ENCODE data around the gene USF2. TPM values are rescaled to one million over a fixed set of nuclear protein-coding genes. Genes with fewer than 3 reads are reported as not detected.

The USF2 gene
- total and polyA plus RNA-seq, 7 experiments from 2014 or later: 6.8 to 256 (median 218) TPM

DNA sequence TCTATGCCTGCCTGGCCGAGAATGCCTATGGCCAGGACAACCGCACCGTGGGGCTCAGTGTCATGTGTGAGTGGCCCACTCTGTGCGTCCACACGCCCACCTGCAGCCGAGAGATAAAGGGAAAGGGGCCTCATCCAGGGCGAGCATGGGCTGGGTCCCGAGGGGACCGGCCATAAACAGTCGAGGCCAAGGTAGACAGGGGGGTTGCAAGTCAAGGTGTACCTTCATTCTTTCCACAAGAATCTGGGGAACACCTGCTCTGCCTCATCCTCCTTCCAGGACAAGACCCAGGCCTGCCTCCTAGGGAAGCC is 31.5 kb downstream of the USF2 start:
- Mint-ChIP-seq H3K36me3 (no peaks in the 10 kb centered on the region), H3K27me3 (no peaks in the 10 kb centered on the region), H3K4me3 (no peak overlapping the region), H3K27ac (no peak overlapping the region), H3K4me1 (peaks cover 0 to 7% (median 0%) of the 10 kb centered on the region in 7 donors), H3K9me3 (no peaks in the 10 kb centered on the region)
- H3K4me3 ChIP-seq (ENCODE audit: low read length): no peak overlapping the region
- no peak overlapping the region for H3K27ac ChIP-seq (ENCODE audit: low read depth, low read length)
- ChIA-PET CTCF (no interaction called here), POLR2A (no interaction called here)
- DNase-seq (no peak), ATAC-seq (no peak)
- H3K36me3 ChIP-seq (ENCODE audit: control insufficient read depth in 2 of 3, insufficient read depth in 3 of 3, low read length in 3 of 3): no peaks in the 10 kb centered on the region
- H3K27me3 ChIP-seq (ENCODE audit: control insufficient read depth in 2 of 2, insufficient read depth in 2 of 2, low read length in 2 of 2): no peaks in the 10 kb centered on the region
- H3K4me1 ChIP-seq (ENCODE audit: control insufficient read depth in 2 of 2, insufficient read depth in 2 of 2, low read length in 2 of 2): peaks cover 0 to 11% of the 10 kb centered on the region in 2 donors
- no peaks in the 10 kb centered on the region for H3K9me3 ChIP-seq (ENCODE audit: control insufficient read depth in 2 of 3, low read length in 3 of 3)
- intact Hi-C loops (cut with micrococcal nuclease): no loop called here

DNA sequence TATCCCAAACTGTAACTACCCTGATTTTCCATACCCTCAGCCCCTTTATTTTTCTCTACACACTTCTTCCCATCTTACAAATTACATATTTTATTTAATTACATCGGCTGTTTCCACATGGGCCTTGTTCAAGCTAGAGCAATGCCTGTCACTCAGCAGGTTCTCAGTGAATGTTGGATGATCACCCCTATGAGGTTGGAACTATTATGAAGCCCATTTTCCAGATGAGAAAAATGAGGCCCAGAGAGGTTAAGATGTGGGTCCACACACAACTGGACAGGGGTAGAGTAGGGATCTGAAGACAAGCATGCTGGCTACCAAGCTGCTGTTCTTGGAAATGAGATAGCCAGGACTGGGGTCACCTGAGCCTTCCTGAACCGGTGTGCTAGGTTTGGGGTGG is 33.2 kb downstream of the USF2 start:
- Histone ChIP-seq H3K4me1 (ENCODE audit: control insufficient read depth in 2 of 2, insufficient read depth in 2 of 2, low read length in 2 of 2) (no peaks in the 10 kb centered on the region), H3K9me3 (ENCODE audit: control insufficient read depth in 2 of 3, low read length in 3 of 3) (no peaks in the 10 kb centered on the region), H3K36me3 (ENCODE audit: control insufficient read depth in 2 of 3, insufficient read depth in 3 of 3, low read length in 3 of 3) (no peaks in the 10 kb centered on the region), H3K4me3 (ENCODE audit: low read length) (no peak overlapping the region), H3K27ac (ENCODE audit: low read depth, low read length) (no peak overlapping the region), H3K27me3 (ENCODE audit: control insufficient read depth in 2 of 2, insufficient read depth in 2 of 2, low read length in 2 of 2) (no peaks in the 10 kb centered on the region)
- Mint-ChIP-seq H3K36me3 (no peaks in the 10 kb centered on the region), H3K4me3 (no peak overlapping the region), H3K4me1 (no peaks in the 10 kb centered on the region), H3K27ac (no peak overlapping the region), H3K9me3 (no peaks in the 10 kb centered on the region), H3K27me3 (no peaks in the 10 kb centered on the region)
- ATAC-seq (no peak), DNase-seq (no peak)
- ChIA-PET POLR2A (interaction anchor here (0.7 kb wide), 1 partner anchor 184 kb away, joined by 3 read pairs; no protein-coding TSS in a partner anchor), CTCF (no interaction called here)
- intact Hi-C loops (cut with micrococcal nuclease): no loop called here

DNA sequence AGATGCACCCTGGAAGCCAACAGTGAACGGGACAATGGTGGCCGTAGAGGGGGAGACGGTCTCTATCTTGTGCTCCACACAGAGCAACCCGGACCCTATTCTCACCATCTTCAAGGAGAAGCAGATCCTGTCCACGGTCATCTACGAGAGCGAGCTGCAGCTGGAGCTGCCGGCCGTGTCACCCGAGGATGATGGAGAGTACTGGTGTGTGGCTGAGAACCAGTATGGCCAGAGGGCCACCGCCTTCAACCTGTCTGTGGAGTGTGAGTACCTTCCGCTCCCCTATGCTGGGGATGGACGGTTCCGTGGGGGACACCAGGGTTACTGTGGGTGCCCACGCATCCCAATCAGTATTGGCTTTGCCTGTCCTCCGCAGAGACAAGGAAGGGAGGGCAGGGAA is 33.7 kb downstream of the USF2 start:
- Mint-ChIP-seq H3K9me3 (no peaks in the 10 kb centered on the region), H3K4me3 (no peak overlapping the region), H3K36me3 (no peaks in the 10 kb centered on the region), H3K27ac (no peak overlapping the region), H3K4me1 (no peaks in the 10 kb centered on the region), H3K27me3 (no peaks in the 10 kb centered on the region)
- H3K27me3 ChIP-seq (ENCODE audit: control insufficient read depth in 2 of 2, insufficient read depth in 2 of 2, low read length in 2 of 2): no peaks in the 10 kb centered on the region
- no peaks in the 10 kb centered on the region for H3K4me1 ChIP-seq (ENCODE audit: control insufficient read depth in 2 of 2, insufficient read depth in 2 of 2, low read length in 2 of 2)
- DNase-seq (no peak), ATAC-seq (no peak)
- no peaks in the 10 kb centered on the region for H3K36me3 ChIP-seq (ENCODE audit: control insufficient read depth in 2 of 3, insufficient read depth in 3 of 3, low read length in 3 of 3)
- H3K4me3 ChIP-seq (ENCODE audit: low read length): no peak overlapping the region
- H3K9me3 ChIP-seq (ENCODE audit: control insufficient read depth in 2 of 3, low read length in 3 of 3): no peaks in the 10 kb centered on the region
- intact Hi-C loops (cut with micrococcal nuclease): no loop called here
- no peak overlapping the region for H3K27ac ChIP-seq (ENCODE audit: low read depth, low read length)
- CTCF ChIA-PET: no interaction called here
- POLR2A ChIA-PET: no interaction called here

DNA sequence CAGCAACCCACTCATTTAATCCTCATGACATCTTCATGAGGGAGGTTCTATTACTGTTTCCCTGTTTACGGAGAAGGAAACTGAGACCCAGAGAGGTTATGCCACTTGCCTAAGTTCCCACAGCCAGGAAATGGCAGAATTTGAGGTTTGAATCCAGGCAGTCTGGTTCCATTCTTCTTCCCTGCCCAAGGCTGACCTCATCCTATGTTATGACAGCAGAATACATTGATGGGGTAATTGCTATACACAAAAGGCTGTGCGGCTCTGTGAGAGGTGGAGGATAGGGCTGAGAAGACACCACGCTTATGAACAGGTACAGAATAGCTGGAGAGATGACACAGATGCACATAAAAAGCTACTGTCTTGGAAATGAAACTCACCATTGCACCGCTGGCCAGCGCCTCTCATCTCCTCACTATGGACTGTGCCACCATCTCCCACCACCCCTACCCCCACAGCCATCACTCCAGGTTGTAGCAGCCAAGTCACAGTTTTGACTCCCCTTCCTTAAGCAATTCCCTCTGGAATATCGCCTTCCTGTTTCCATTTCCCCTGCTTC is 34.7 kb downstream of the USF2 start:
- Mint-ChIP-seq H3K36me3 (no peaks in the 10 kb centered on the region), H3K4me1 (no peaks in the 10 kb centered on the region), H3K27me3 (peaks cover 0 to 4% (median 0%) of the 10 kb centered on the region in 5 donors), H3K4me3 (no peak overlapping the region), H3K27ac (no peak overlapping the region), H3K9me3 (no peaks in the 10 kb centered on the region)
- ChIA-PET POLR2A (no interaction called here), CTCF (no interaction called here)
- DNase-seq (no peak), ATAC-seq (no peak)
- Histone ChIP-seq H3K4me3 (ENCODE audit: low read length) (no peak overlapping the region), H3K4me1 (ENCODE audit: control insufficient read depth in 2 of 2, insufficient read depth in 2 of 2, low read length in 2 of 2) (no peaks in the 10 kb centered on the region), H3K27me3 (ENCODE audit: control insufficient read depth in 2 of 2, insufficient read depth in 2 of 2, low read length in 2 of 2) (no peaks in the 10 kb centered on the region), H3K36me3 (ENCODE audit: control insufficient read depth in 2 of 3, insufficient read depth in 3 of 3, low read length in 3 of 3) (no peaks in the 10 kb centered on the region), H3K27ac (ENCODE audit: low read depth, low read length) (no peak overlapping the region), H3K9me3 (ENCODE audit: control insufficient read depth in 2 of 3, low read length in 3 of 3) (no peaks in the 10 kb centered on the region)
- intact Hi-C loops (cut with micrococcal nuclease): no loop called here

DNA sequence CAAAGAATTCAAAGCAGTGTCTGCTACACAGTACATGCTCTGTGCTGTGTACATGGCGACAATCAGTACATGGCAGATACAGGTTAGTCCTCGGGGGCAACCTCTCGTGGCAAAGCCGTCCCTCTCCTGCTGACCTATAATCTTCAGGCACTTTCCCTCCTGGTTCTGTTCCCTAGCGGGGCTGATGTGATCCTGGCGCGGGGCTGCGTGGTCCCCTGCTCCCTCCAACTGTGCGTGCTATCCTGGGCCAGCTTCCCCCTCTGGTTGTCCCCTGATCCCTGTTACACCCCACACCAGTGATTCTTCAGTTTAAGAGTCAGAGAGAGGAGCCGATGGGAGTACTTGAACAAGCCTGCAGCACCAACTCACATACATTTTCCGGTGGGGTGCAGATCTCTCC is 35.3 kb downstream of the USF2 start:
- CTCF ChIA-PET: interaction anchor here (0.6 kb wide), 1 partner anchor 159 kb away, joined by 5 read pairs; no protein-coding TSS in a partner anchor
- Mint-ChIP-seq H3K9me3 (no peaks in the 10 kb centered on the region), H3K4me3 (no peak overlapping the region), H3K27ac (no peak overlapping the region), H3K27me3 (peaks cover 0 to 4% (median 0%) of the 10 kb centered on the region in 5 donors), H3K36me3 (no peaks in the 10 kb centered on the region), H3K4me1 (no peaks in the 10 kb centered on the region)
- intact Hi-C loops (cut with micrococcal nuclease): no loop called here
- ATAC-seq: no peak
- DNase-seq: no peak
- H3K4me3 ChIP-seq (ENCODE audit: low read length): no peak overlapping the region
- no peaks in the 10 kb centered on the region for H3K36me3 ChIP-seq (ENCODE audit: control insufficient read depth in 2 of 3, insufficient read depth in 3 of 3, low read length in 3 of 3)
- no peaks in the 10 kb centered on the region for H3K9me3 ChIP-seq (ENCODE audit: control insufficient read depth in 2 of 3, low read length in 3 of 3)
- H3K4me1 ChIP-seq (ENCODE audit: control insufficient read depth in 2 of 2, insufficient read depth in 2 of 2, low read length in 2 of 2): no peaks in the 10 kb centered on the region
- H3K27me3 ChIP-seq (ENCODE audit: control insufficient read depth in 2 of 2, insufficient read depth in 2 of 2, low read length in 2 of 2): no peaks in the 10 kb centered on the region
- POLR2A ChIA-PET: no interaction called here
- no peak overlapping the region for H3K27ac ChIP-seq (ENCODE audit: low read depth, low read length)

DNA sequence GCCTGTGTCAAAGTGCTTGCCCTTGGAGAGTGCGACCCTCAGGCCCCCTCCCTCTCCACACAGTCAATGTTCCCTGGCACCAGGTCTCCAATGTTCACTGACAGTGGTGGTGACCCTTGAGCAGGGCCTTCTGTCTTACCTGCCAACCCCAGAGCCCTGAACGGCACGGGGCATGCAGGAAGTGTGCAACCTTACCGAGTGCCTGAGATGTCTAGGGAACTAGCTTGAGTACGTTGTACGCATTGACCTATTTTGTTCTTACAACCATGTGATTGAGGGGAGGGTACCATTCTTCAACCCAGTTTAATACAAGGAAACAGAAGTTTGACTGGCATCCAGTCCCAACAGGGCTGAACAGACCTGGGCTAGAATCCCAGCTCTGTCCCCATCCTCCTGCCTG is 36.4 kb downstream of the USF2 start:
- DNase-seq (no peak), ATAC-seq (no peak)
- H3K4me3 Mint-ChIP-seq: no peak overlapping the region
- no peaks in the 10 kb centered on the region for H3K4me1 ChIP-seq (ENCODE audit: control insufficient read depth in 2 of 2, insufficient read depth in 2 of 2, low read length in 2 of 2)
- no peaks in the 10 kb centered on the region for H3K36me3 ChIP-seq (ENCODE audit: control insufficient read depth in 2 of 3, insufficient read depth in 3 of 3, low read length in 3 of 3)
- H3K4me3 ChIP-seq (ENCODE audit: low read length): no peak overlapping the region
- intact Hi-C loops (cut with micrococcal nuclease): no loop called here
- H3K36me3 Mint-ChIP-seq: no peaks in the 10 kb centered on the region
- no peaks in the 10 kb centered on the region for H3K9me3 ChIP-seq (ENCODE audit: control insufficient read depth in 2 of 3, low read length in 3 of 3)
- no peaks in the 10 kb centered on the region for H3K4me1 Mint-ChIP-seq
- H3K27me3 Mint-ChIP-seq: peaks cover 0 to 4% (median 0%) of the 10 kb centered on the region in 5 donors
- H3K27me3 ChIP-seq (ENCODE audit: control insufficient read depth in 2 of 2, insufficient read depth in 2 of 2, low read length in 2 of 2): no peaks in the 10 kb centered on the region
- H3K27ac Mint-ChIP-seq: no peak overlapping the region
- no peaks in the 10 kb centered on the region for H3K9me3 Mint-ChIP-seq
- ChIA-PET CTCF (no interaction called here), POLR2A (no interaction called here)
- no peak overlapping the region for H3K27ac ChIP-seq (ENCODE audit: low read depth, low read length)

DNA sequence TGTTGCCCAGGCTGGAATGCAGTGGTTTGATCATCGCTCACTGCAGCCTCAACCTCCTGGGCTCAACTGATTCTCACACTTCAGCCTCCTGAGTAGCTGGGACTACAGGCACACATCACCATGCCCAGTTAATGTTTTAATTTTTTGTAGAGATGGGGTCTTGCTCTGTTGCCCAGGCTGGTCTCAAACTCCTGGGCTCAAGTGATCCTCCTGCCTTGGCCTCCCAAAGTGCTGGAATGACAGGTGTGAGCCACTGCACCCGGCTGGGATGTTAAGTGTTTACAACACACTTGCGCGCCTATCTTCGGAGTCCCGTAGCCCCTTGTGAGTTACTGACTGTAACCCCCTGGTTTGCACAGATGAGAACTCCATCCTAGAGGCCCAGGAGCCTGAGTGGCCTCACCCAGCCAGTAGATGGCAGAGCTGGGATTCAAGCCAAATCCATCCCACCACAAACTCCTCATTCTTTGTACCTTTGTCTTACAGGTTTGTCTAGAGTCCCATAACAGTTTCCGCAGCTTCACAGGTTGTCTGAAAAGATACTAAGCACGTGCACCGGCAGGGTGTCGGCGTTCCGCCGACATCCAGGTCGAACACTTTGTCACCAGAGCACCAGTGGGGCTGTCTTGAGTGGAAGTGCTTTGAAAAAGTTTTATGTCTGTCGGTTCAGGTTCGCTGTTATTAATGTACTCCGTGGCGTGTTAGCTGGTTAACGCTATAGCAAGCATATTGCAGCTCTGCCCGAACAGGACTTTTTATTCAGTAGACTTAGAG is 37.9 kb downstream of the USF2 start:
- H3K4me1 Mint-ChIP-seq: peaks cover 0 to 2% (median 0%) of the 10 kb centered on the region in 7 donors
- H3K36me3 Mint-ChIP-seq: no peaks in the 10 kb centered on the region
- H3K9me3 Mint-ChIP-seq: no peaks in the 10 kb centered on the region
- H3K4me3 ChIP-seq (ENCODE audit: low read length): no peak overlapping the region
- H3K27me3 ChIP-seq (ENCODE audit: control insufficient read depth in 2 of 2, insufficient read depth in 2 of 2, low read length in 2 of 2): no peaks in the 10 kb centered on the region
- H3K4me1 ChIP-seq (ENCODE audit: control insufficient read depth in 2 of 2, insufficient read depth in 2 of 2, low read length in 2 of 2): no peaks in the 10 kb centered on the region
- CTCF ChIA-PET: no interaction called here
- no peak overlapping the region for H3K27ac Mint-ChIP-seq
- DNase-seq (no peak), ATAC-seq (no peak)
- POLR2A ChIA-PET: no interaction called here
- no peak overlapping the region for H3K4me3 Mint-ChIP-seq
- no peak overlapping the region for H3K27ac ChIP-seq (ENCODE audit: low read depth, low read length)
- no peaks in the 10 kb centered on the region for H3K9me3 ChIP-seq (ENCODE audit: control insufficient read depth in 2 of 3, low read length in 3 of 3)
- intact Hi-C loops (cut with micrococcal nuclease): no loop called here
- no peaks in the 10 kb centered on the region for H3K36me3 ChIP-seq (ENCODE audit: control insufficient read depth in 2 of 3, insufficient read depth in 3 of 3, low read length in 3 of 3)
- peaks cover 0 to 4% (median 0%) of the 10 kb centered on the region in 5 donors for H3K27me3 Mint-ChIP-seq

All from naive thymus-derived CD4-positive, alpha-beta T cell (primary cell).